NCI-H69 (cell line): Measurements from ENCODE around the gene IDE.
"Not testable (repeated sequence)": the region's sequence is repeated elsewhere in the genome, so short reads cannot be mapped to it uniquely, and the experiment has no call there.

Experiments used
- DNase-seq: peaks from one replicate; lab custom pipeline; 2025; lab: John Stamatoyannopoulos, UW

IDE gene

GRCh38 chr10:92419740-92420545 is 153.9 kb downstream of the IDE start:
- DNase-seq: no peak

- no peak for DNase-seq
These were observed 155.0 kb downstream of the IDE start for GRCh38 chr10:92418891-92419290.

GRCh38 chr10:92418221-92418620 is 155.7 kb downstream of the IDE start:
- no peak for DNase-seq

- DNase-seq: no peak
These were observed 160.4 kb downstream of the IDE start for GRCh38 chr10:92413519-92413918.

- DNase-seq: no peak
These were observed 160.9 kb downstream of the IDE start for GRCh38 chr10:92413011-92413410.

- no peak for DNase-seq
These were observed 162.5 kb downstream of the IDE start for GRCh38 chr10:92411406-92411805.

- DNase-seq: no peak
These were observed 163.4 kb downstream of the IDE start for GRCh38 chr10:92410501-92410900.

- no peak for DNase-seq
These were observed 165.9 kb downstream of the IDE start for GRCh38 chr10:92408017-92408361.

GRCh38 chr10:92407305-92408016 is 166.4 kb downstream of the IDE start:
- peak; percentile 38 for DNase-seq

- peak; percentile 38 for DNase-seq
These were observed 168.4 kb downstream of the IDE start for GRCh38 chr10:92405419-92405924.

- DNase-seq: peak; percentile 35
These were observed 169.1 kb downstream of the IDE start for GRCh38 chr10:92404612-92405418.

GRCh38 chr10:92402234-92402633 is 171.7 kb downstream of the IDE start:
- not testable (repeated sequence) for DNase-seq
